Effector memory CD4-positive, alpha-beta T cell (primary cell): ENCODE data around the gene KCNT2.
A peak's percentile ranks its signal among the peaks of the same experiment; 100 is the strongest.

ENCODE experiments used
- DNase-seq, 3 donors: peaks; one replicate each; pipeline ENCODE4 v3.0.0-alpha.2; 2020
- H3K27ac ChIP-seq: 2 replicates; pipeline ENCODE4 v1.7.0; 2013; ENCODE audit warnings: mild to moderate bottlenecking, low read length, moderate library complexity; ENCODE audit not compliant: insufficient read depth, poor library complexity, severe bottlenecking
- H3K27me3 ChIP-seq: replicated peaks from 2 replicates; pipeline ENCODE4 v1.7.0; 2013; ENCODE audit warnings: mild to moderate bottlenecking, low read length; ENCODE audit not compliant: insufficient read depth, control insufficient read depth, poor library complexity, severe bottlenecking
- H3K36me3 ChIP-seq: 2 replicates; pipeline ENCODE4 v1.7.0; 2013; ENCODE audit warnings: mild to moderate bottlenecking, low read length, moderate library complexity; ENCODE audit not compliant: control insufficient read depth, insufficient read depth
- H3K4me1 ChIP-seq: 2 replicates; pipeline ENCODE4 v1.7.0; 2013; ENCODE audit warnings: low read length, mild to moderate bottlenecking; ENCODE audit not compliant: control insufficient read depth, insufficient read depth, poor library complexity, severe bottlenecking
- H3K4me3 ChIP-seq: 2 replicates; pipeline ENCODE4 v1.7.0; 2013; ENCODE audit warnings: low read length, low read depth, mild to moderate bottlenecking; ENCODE audit not compliant: insufficient read depth, poor library complexity, severe bottlenecking
- H3K9me3 ChIP-seq: 2 replicates; pipeline ENCODE4 v1.7.0; 2013; ENCODE audit warnings: mild to moderate bottlenecking, low read length, moderate library complexity; ENCODE audit not compliant: control insufficient read depth

KCNT2 gene

GRCh38 chr1:196638466-196638865 is 30.2 kb upstream of the KCNT2 start:
- no peaks in the 10 kb centered on the region for H3K36me3 ChIP-seq
- H3K27ac ChIP-seq = no peak overlapping the region
- H3K27me3 ChIP-seq = no peaks in the 10 kb centered on the region
- DNase-seq = no peak
- H3K9me3 ChIP-seq = no peaks in the 10 kb centered on the region
- no peak overlapping the region for H3K4me3 ChIP-seq
- H3K4me1 ChIP-seq = no peaks in the 10 kb centered on the region

GRCh38 chr1:196637606-196638005 is 29.4 kb upstream of the KCNT2 start:
- no peaks in the 10 kb centered on the region for H3K36me3 ChIP-seq

GRCh38 chr1:196628838-196629237 is 20.6 kb upstream of the KCNT2 start:
- Histone ChIP-seq H3K9me3 (no peaks in the 10 kb centered on the region), H3K4me1 (no peaks in the 10 kb centered on the region), H3K4me3 (no peak overlapping the region), H3K27ac (no peak overlapping the region), H3K36me3 (no peaks in the 10 kb centered on the region), H3K27me3 (no peaks in the 10 kb centered on the region)
- DNase-seq = no peak

More at GRCh38 chr1:196637606-196638005, 29.4 kb upstream of the KCNT2 start:
- no peaks in the 10 kb centered on the region for H3K4me1 ChIP-seq
- no peak overlapping the region for H3K27ac ChIP-seq
- no peaks in the 10 kb centered on the region for H3K27me3 ChIP-seq
- DNase-seq = no peak
- no peaks in the 10 kb centered on the region for H3K9me3 ChIP-seq
- no peak overlapping the region for H3K4me3 ChIP-seq

- Histone ChIP-seq H3K36me3 (no peaks in the 10 kb centered on the region), H3K4me3 (no peak overlapping the region), H3K4me1 (no peaks in the 10 kb centered on the region), H3K27me3 (no peaks in the 10 kb centered on the region), H3K27ac (no peak overlapping the region), H3K9me3 (no peaks in the 10 kb centered on the region)
- no peak for DNase-seq
Observed at GRCh38 chr1:196623079-196623478, 14.8 kb upstream of the KCNT2 start.

GRCh38 chr1:196619721-196620120 is 11.5 kb upstream of the KCNT2 start:
- H3K9me3 ChIP-seq = no peaks in the 10 kb centered on the region
- H3K36me3 ChIP-seq = no peaks in the 10 kb centered on the region
- no peak for DNase-seq
- no peak overlapping the region for H3K27ac ChIP-seq
- H3K27me3 ChIP-seq = no peaks in the 10 kb centered on the region
- H3K4me1 ChIP-seq = no peaks in the 10 kb centered on the region
- no peak overlapping the region for H3K4me3 ChIP-seq

- Histone ChIP-seq H3K27ac (no peak overlapping the region), H3K27me3 (peaks cover 12% of the 10 kb centered on the region), H3K4me1 (peaks cover 4% of the 10 kb centered on the region), H3K4me3 (no peak overlapping the region), H3K9me3 (no peaks in the 10 kb centered on the region), H3K36me3 (no peaks in the 10 kb centered on the region)
- DNase-seq = no peak
Observed at GRCh38 chr1:196611873-196612272, 3.6 kb upstream of the KCNT2 start.

- DNase-seq = no peak
- no peak overlapping the region for H3K27ac ChIP-seq
- no peak overlapping the region for H3K4me3 ChIP-seq
- H3K9me3 ChIP-seq = no peaks in the 10 kb centered on the region
- no peaks in the 10 kb centered on the region for H3K36me3 ChIP-seq
- peaks cover 12% of the 10 kb centered on the region for H3K27me3 ChIP-seq
- peaks cover 4% of the 10 kb centered on the region for H3K4me1 ChIP-seq
Observed at GRCh38 chr1:196609370-196609737, 1.1 kb upstream of the KCNT2 start.

GRCh38 chr1:196607981-196608380 is 259 bp downstream of the KCNT2 start:
- Histone ChIP-seq H3K9me3 (no peaks in the 10 kb centered on the region), H3K4me1 (peaks cover 4% of the 10 kb centered on the region), H3K4me3 (peak overlapping the region; percentile 42), H3K36me3 (no peaks in the 10 kb centered on the region), H3K27me3 (peaks cover 12% of the 10 kb centered on the region), H3K27ac (no peak overlapping the region)
- DNase-seq = no peak

GRCh38 chr1:196603651-196604050 is 4.6 kb downstream of the KCNT2 start:
- Histone ChIP-seq H3K36me3 (no peaks in the 10 kb centered on the region), H3K27me3 (peaks cover 10% of the 10 kb centered on the region), H3K4me3 (no peak overlapping the region), H3K27ac (no peak overlapping the region), H3K9me3 (no peaks in the 10 kb centered on the region), H3K4me1 (peaks cover 4% of the 10 kb centered on the region)
- DNase-seq = no peak

GRCh38 chr1:196598942-196599748 is 9.1 kb downstream of the KCNT2 start:
- no peak overlapping the region for H3K27ac ChIP-seq
- no peak overlapping the region for H3K4me3 ChIP-seq
- no peaks in the 10 kb centered on the region for H3K36me3 ChIP-seq
- H3K4me1 ChIP-seq = no peaks in the 10 kb centered on the region
- no peaks in the 10 kb centered on the region for H3K9me3 ChIP-seq
- DNase-seq = no peak
- no peaks in the 10 kb centered on the region for H3K27me3 ChIP-seq
